OCI-LY1 (cell line): ENCODE results near the gene CTDSP2.
A peak's percentile ranks its signal among the peaks of the same experiment; 100 is the strongest.

Source experiments
- H2AFZ ChIP-seq: fragments of 200-600 bp; sonication (generic), shearing (Covaris generic); 2 replicates; pipeline ENCODE4 v1.6.0; 2014; ENCODE audit warnings: antibody characterized with exemption, mild to moderate bottlenecking, low read length
- H3F3A ChIP-seq: fragments of 200-600 bp; sonication (generic), shearing (Covaris generic); 2 replicates; pipeline ENCODE4 v1.6.0; 2014; ENCODE audit warnings: mild to moderate bottlenecking, antibody characterized with exemption, low read length, moderate library complexity; ENCODE audit not compliant: insufficient read depth
- H3K27ac ChIP-seq: fragments of 200-600 bp; sonication (generic); 2 replicates; pipeline ENCODE4 v1.5.1; 2014; ENCODE audit warnings: low read length, mixed run types, mild to moderate bottlenecking, low read depth; ENCODE audit not compliant: poor library complexity, severe bottlenecking
- H3K27me3 ChIP-seq: fragments of 200-600 bp; sonication (generic); 2 replicates; pipeline ENCODE4 v1.6.0; 2014; ENCODE audit warnings: antibody characterized with exemption, mild to moderate bottlenecking, low read length, moderate library complexity; ENCODE audit not compliant: insufficient read depth
- H3K36me3 ChIP-seq: fragments of 200-600 bp; sonication (generic); 2 replicates; pipeline ENCODE4 v1.6.1; 2014; ENCODE audit warnings: mild to moderate bottlenecking, antibody characterized with exemption, low read length, moderate library complexity, mixed read lengths; ENCODE audit not compliant: insufficient read depth
- H3K4me1 ChIP-seq: fragments of 200-600 bp; sonication (generic); 2 replicates; pipeline ENCODE4 v1.5.1; 2014; ENCODE audit warnings: mild to moderate bottlenecking, low read length, moderate library complexity; ENCODE audit not compliant: insufficient read depth, severe bottlenecking
- H3K4me2 ChIP-seq: fragments of 200-600 bp; sonication (generic), shearing (Covaris generic); 2 replicates; pipeline ENCODE4 v1.6.1; 2014; ENCODE audit warnings: low read length
- H3K4me3 ChIP-seq: fragments of 200-600 bp; sonication (generic); 2 replicates; pipeline ENCODE4 v1.5.1; 2014; ENCODE audit warnings: low read length, low read depth, mild to moderate bottlenecking, mixed read lengths; ENCODE audit not compliant: poor library complexity, severe bottlenecking
- H3K79me2 ChIP-seq: fragments of 200-600 bp; shearing (Covaris generic); 2 replicates; pipeline ENCODE4 v1.6.1; 2016; ENCODE audit warnings: mixed run types, low read length, mixed read lengths; ENCODE audit not compliant: insufficient read depth
- H3K9ac ChIP-seq: fragments of 200-600 bp; sonication (generic), shearing (Covaris generic); 2 replicates; pipeline ENCODE4 v1.6.1; 2014; ENCODE audit warnings: mild to moderate bottlenecking, low read length, mixed read lengths
- H3K9me2 ChIP-seq: fragments of 200-600 bp; sonication (generic), shearing (Covaris generic); 2 replicates; pipeline ENCODE4 v1.6.1; 2014; ENCODE audit warnings: low read depth, mild to moderate bottlenecking, low read length, mixed read lengths
- H3K9me3 ChIP-seq: fragments of 200-600 bp; shearing (Covaris generic); 2 replicates; pipeline ENCODE4 v1.6.1; 2014; ENCODE audit warnings: low read length, mixed read lengths
- H4K20me1 ChIP-seq: fragments of 200-600 bp; sonication (generic), shearing (Covaris generic); 2 replicates; pipeline ENCODE4 v1.6.0; 2016; ENCODE audit warnings: mild to moderate bottlenecking, low read length; ENCODE audit not compliant: insufficient read depth
- EZH2 ChIP-seq: fragments of 200-600 bp; sonication (generic), shearing (Covaris generic); IDR thresholded peaks from 2 replicates; pipeline ENCODE4 v1.8.0; 2017; ENCODE audit warnings: borderline replicate concordance, mixed run types, mild to moderate bottlenecking, antibody characterized with exemption, low read length, moderate library complexity, mixed read lengths
- TF ChIP-seq, protein P1 (sequence below): fragments of 200-600 bp; sonication (generic), shearing (Covaris generic); IDR thresholded peaks from 2 replicates; pipeline ENCODE4 v1.5.1; 2017; ENCODE audit warnings: mild to moderate bottlenecking, antibody characterized with exemption, low read length, moderate library complexity, mixed read lengths

CTDSP2 gene

DNA sequence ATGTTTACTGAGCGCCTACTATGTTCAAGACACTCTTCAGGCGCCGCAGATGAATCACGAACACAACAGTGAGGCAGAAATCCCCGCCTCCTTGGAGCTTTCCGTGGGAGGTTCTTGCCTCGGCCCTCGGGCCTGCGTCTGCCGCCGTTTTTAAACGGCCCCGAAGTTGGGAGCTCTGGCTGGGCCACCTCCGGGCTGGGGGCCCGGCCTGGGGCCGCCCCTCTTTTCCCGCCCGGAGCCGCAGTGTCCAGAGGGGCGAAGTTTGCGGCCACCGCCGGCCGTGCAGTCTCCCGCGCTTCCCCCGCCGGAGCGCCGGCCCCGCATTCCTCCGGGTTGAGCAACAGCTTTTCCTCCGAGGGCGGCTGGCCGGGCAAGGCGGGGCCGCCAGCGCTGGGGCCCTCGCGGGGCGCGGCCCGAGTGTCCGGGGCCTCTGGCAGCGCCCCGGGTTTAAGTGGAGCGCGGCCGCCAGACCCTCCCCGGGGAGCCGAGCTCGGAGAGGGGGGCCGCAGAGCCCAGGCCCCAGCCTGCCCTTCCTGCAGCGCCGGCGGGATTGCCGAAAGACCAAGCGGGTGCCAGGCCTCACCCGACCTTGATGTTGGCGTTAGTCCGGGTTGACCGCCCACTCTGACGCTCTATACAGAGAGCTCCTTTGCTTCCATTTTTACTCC is 18.7 kb upstream of the CTDSP2 start:
- H3K9me3 ChIP-seq, result no peaks in the 10 kb centered on the region
- peak overlapping the region; percentile 46 for H3K4me3 ChIP-seq
- no peaks in the 10 kb centered on the region for H3K27me3 ChIP-seq
- no peak overlapping the region for H2AFZ ChIP-seq
- no peaks in the 10 kb centered on the region for H3K79me2 ChIP-seq
- no peaks in the 10 kb centered on the region for H4K20me1 ChIP-seq
- peak overlapping the region; percentile 23; the same call in 1 of the 2 replicates for H3K9ac ChIP-seq
- H3K4me1 ChIP-seq, result no peaks in the 10 kb centered on the region
- no peaks in the 10 kb centered on the region for H3F3A ChIP-seq
- H3K4me2 ChIP-seq, result peak overlapping the region; percentile 60
- no peaks in the 10 kb centered on the region for H3K36me3 ChIP-seq
- no peaks in the 10 kb centered on the region for H3K9me2 ChIP-seq
- TF ChIP-seq, protein P1, sequence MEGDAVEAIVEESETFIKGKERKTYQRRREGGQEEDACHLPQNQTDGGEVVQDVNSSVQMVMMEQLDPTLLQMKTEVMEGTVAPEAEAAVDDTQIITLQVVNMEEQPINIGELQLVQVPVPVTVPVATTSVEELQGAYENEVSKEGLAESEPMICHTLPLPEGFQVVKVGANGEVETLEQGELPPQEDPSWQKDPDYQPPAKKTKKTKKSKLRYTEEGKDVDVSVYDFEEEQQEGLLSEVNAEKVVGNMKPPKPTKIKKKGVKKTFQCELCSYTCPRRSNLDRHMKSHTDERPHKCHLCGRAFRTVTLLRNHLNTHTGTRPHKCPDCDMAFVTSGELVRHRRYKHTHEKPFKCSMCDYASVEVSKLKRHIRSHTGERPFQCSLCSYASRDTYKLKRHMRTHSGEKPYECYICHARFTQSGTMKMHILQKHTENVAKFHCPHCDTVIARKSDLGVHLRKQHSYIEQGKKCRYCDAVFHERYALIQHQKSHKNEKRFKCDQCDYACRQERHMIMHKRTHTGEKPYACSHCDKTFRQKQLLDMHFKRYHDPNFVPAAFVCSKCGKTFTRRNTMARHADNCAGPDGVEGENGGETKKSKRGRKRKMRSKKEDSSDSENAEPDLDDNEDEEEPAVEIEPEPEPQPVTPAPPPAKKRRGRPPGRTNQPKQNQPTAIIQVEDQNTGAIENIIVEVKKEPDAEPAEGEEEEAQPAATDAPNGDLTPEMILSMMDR, result no peak
- no peak for TF ChIP-seq EZH2
- no peak overlapping the region for H3K27ac ChIP-seq

DNA sequence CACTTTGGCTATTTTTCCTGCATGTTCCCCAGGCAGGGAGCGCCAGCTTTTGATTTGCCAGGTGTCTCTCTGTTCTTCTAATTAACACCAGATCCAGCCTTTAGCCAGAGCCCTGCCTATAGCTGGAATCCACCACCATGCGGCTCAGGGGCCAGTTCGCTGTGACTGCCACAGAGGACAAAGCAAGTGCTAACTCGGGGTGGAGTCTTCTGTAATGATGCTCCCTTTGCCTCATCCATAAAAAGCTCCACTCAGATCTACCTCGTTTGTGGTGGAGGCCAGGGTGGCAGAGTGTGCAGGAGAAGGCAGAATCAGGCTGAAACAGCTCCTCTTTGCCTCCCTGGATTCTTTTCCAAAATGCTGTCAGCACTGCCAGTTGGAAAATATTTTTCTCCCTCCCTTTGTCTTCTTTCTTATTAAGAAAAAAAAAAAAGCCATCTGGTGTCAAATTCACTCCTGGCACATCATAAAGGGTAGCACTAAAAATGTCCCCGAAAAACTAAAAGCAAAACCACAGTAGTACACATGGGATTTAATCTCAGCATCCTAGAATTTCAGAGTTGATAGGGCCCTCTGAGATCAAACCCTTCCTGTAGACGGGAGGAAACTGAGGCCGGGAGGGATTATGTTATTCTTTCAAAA is 18.0 kb upstream of the CTDSP2 start:
- Histone ChIP-seq H4K20me1 (no peaks in the 10 kb centered on the region), H3K27ac (no peak overlapping the region), H3K4me3 (peak overlapping the region; percentile 46), H3K36me3 (no peaks in the 10 kb centered on the region), H3K9me2 (no peaks in the 10 kb centered on the region), H3K9ac (no peak overlapping the region), H2AFZ (no peak overlapping the region), H3K79me2 (no peaks in the 10 kb centered on the region), H3K27me3 (no peaks in the 10 kb centered on the region), H3K4me2 (peak overlapping the region; percentile 60; the same call in 1 of the 2 replicates), H3F3A (no peaks in the 10 kb centered on the region), H3K9me3 (no peaks in the 10 kb centered on the region), H3K4me1 (no peaks in the 10 kb centered on the region)
- TF ChIP-seq EZH2, result no peak
- TF ChIP-seq, protein P1, result no peak

DNA sequence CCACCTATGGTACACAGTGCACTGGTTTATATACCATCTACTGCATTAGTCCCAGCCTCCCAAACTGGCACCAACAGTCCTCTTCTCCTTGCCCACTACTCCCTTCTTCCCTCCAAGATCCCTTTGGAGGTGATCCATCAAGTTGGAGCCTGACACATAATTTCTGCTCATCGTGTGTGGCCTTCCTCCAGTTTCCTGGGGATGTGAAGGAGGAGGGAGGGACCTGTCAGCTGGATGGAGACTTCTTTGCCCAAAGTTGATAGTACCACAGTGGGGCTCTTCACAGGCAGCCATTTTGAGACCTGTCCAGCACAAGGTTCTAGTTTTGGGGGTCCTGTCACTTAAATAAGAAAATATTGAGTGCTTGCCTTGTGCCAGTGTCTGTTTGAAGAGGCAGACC is 17.1 kb upstream of the CTDSP2 start:
- H3K4me2 ChIP-seq, result no peak overlapping the region
- H3K4me1 ChIP-seq, result no peaks in the 10 kb centered on the region
- H4K20me1 ChIP-seq, result no peaks in the 10 kb centered on the region
- no peaks in the 10 kb centered on the region for H3K36me3 ChIP-seq
- H3K9me3 ChIP-seq, result no peaks in the 10 kb centered on the region
- no peak overlapping the region for H2AFZ ChIP-seq
- H3K9me2 ChIP-seq, result no peaks in the 10 kb centered on the region
- H3F3A ChIP-seq, result no peaks in the 10 kb centered on the region
- H3K27ac ChIP-seq, result no peak overlapping the region
- no peak for TF ChIP-seq EZH2
- TF ChIP-seq, protein P1, result no peak
- no peaks in the 10 kb centered on the region for H3K79me2 ChIP-seq
- no peak overlapping the region for H3K4me3 ChIP-seq
- H3K27me3 ChIP-seq, result no peaks in the 10 kb centered on the region
- no peak overlapping the region for H3K9ac ChIP-seq
